SJSA1 (cell line): ENCODE measurements around the gene TRAF3. TPM values are rescaled to one million over a fixed set of nuclear protein-coding genes. Genes with fewer than 3 reads are reported as not detected.
"Not testable (repeated sequence)": the region's sequence is repeated elsewhere in the genome, so short reads cannot be mapped to it uniquely, and the experiment has no call there.

Experiments
- DNase-seq, 2 experiments: peaks; one replicate each; pipeline ENCODE4 v3.0.0-alpha.2; 2015 to 2020; ENCODE audit warnings: low spot score in 2 of 2, low read depth in 1 of 2
- H3K27ac ChIP-seq: fragments of 250-450 bp; sonication (Bioruptor Pico); 2 replicates; pipeline ENCODE4 v1.5.1; 2020; ENCODE audit warnings: mild to moderate bottlenecking, moderate library complexity
- H3K27me3 ChIP-seq: fragments of 250-450 bp; sonication (Bioruptor Pico); replicated peaks from 2 replicates; pipeline ENCODE4 v1.5.1; 2020; ENCODE audit warnings: mild to moderate bottlenecking, moderate library complexity
- H3K36me3 ChIP-seq: fragments of 250-450 bp; sonication (Bioruptor Pico); 2 replicates; pipeline ENCODE4 v1.5.1; 2020; ENCODE audit warnings: mild to moderate bottlenecking
- H3K4me1 ChIP-seq: fragments of 250-450 bp; sonication (Bioruptor Pico); replicated peaks from 2 replicates; pipeline ENCODE4 v1.6.1; 2021; ENCODE audit warnings: mild to moderate bottlenecking
- H3K4me3 ChIP-seq: fragments of 250-450 bp; sonication (Bioruptor Pico); 2 replicates; pipeline ENCODE4 v1.5.1; 2020; ENCODE audit warnings: mild to moderate bottlenecking
- H3K9me3 ChIP-seq: fragments of 250-450 bp; sonication (Bioruptor Pico); replicated peaks from 2 replicates; pipeline ENCODE4 v1.5.1; 2020; ENCODE audit warnings: mild to moderate bottlenecking
- total RNA-seq: library from RNA; depleted of rRNA; stranded (reverse); fragments of >200 nt; shearing (Covaris generic); gene quantifications from 2 replicates; pipeline ENCODE4 v1.2.3, GENCODE V29; 2014

TRAF3 gene
- total RNA-seq, 1 experiment from 2014 or later = 24.2 TPM

DNA sequence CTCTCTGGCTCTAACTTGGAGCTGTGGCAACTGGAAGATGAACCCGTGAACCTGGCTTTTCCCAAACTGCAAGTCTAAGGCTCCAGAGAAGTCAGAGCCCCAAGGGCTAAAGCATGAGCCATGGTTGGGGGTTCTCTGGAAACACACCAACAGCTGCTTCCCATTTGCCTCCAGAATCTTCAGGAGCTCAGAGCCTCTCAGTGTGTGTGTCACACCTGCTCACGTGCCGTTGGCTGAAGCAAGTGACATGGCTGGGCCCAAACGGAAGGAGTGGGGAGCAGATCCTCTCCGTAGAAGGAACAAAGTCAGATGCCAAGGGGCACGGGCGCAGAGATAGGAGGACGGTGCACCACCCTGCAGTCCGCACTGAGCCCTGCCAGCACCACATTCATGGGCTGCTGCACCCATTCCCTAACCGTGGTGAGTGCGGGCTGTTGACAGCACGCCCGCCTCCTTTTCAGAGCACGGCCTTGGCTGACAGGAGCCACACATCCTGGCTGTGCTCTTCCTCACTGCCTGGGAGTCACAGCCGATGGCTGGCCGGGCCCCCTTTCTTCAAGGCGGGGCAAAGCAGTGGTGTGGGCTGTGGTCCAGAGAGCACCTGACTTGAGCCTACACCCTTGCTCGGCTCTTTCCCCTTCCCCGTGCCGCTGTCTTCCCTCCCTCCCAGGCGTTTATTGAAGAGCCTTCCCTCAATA is 16.6 kb upstream of the TRAF3 start:
- H3K4me3 ChIP-seq = no peak overlapping the region
- no peaks in the 10 kb centered on the region for H3K9me3 ChIP-seq
- H3K27ac ChIP-seq = no peak overlapping the region
- no peaks in the 10 kb centered on the region for H3K36me3 ChIP-seq
- no peaks in the 10 kb centered on the region for H3K4me1 ChIP-seq
- DNase-seq = no peak
- no peaks in the 10 kb centered on the region for H3K27me3 ChIP-seq

DNA sequence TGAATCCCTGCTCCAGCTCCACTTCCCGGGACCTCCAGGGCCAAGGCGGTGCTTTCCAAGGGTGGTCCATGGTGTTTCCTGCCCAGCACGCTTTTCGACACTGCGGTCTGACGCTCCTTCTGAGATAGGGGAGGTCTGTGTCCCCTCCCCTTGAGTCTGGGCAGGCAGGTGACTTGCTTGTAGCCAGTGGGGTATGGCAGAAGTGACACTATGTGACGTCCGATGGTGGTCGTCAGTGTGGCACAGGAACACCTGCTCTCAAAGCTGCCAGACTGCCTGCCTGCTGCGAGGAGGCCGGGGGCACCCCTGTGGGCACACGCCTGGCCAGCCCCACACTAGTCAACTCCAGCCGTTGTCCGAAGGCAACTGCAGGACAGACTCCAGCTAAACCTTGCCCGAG is 16.0 kb upstream of the TRAF3 start:
- no peaks in the 10 kb centered on the region for H3K36me3 ChIP-seq
- no peak overlapping the region for H3K4me3 ChIP-seq
- DNase-seq = no peak
- H3K27me3 ChIP-seq = no peaks in the 10 kb centered on the region
- no peak overlapping the region for H3K27ac ChIP-seq
- no peaks in the 10 kb centered on the region for H3K9me3 ChIP-seq
- no peaks in the 10 kb centered on the region for H3K4me1 ChIP-seq

DNA sequence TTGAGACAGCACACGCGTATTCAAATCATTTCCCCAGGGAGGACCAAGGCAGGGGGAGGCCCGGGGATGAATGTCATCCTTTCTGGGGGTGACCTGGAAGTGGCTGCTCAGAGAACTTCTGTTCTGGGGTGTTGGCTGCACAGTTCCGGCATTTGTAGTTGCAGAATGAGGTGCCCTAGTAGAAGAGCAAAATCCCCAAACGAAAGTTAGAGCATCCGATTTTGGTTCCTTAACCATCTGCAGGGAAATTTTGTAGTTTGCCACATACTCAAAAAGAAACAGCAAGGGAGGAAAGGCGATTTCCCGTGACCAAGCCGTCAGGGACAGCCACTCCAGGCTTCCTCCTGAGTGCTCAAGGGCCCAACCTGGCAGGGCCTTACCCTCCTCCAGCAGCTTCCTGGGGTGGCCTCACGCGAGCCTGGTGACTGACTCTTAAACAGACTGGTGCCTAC is 13.0 kb upstream of the TRAF3 start:
- H3K4me3 ChIP-seq = no peak overlapping the region

DNA sequence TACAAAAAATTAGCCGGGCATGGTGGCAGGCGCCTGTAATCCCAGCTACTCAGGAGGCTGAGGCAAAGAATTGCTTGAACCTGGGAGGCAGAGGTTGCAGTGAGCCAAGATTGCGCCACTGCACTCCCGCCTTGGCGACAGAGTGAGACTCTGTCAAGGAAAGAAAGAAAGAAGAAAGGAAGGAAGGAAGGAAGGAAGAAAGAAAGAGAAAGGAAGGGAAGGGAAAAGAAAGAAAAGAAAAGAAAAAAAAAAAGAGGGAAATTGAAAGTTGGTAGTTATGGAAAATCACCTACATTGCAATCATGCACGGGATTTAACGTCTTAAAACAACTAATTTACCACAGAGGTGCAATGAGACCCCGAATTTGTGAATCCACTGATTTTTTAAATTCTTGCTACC is 11.5 kb upstream of the TRAF3 start:
- H3K27ac ChIP-seq, H3K27me3 ChIP-seq, H3K36me3 ChIP-seq, H3K9me3 ChIP-seq, H3K4me1 ChIP-seq, DNase-seq, H3K4me3 ChIP-seq: not testable (repeated sequence)

More for the DNA sequence above, 13.0 kb upstream of the TRAF3 start:
- Histone ChIP-seq H3K36me3 (no peaks in the 10 kb centered on the region), H3K9me3 (no peaks in the 10 kb centered on the region), H3K27me3 (no peaks in the 10 kb centered on the region), H3K27ac (no peak overlapping the region), H3K4me1 (no peaks in the 10 kb centered on the region)
- no peak for DNase-seq

DNA sequence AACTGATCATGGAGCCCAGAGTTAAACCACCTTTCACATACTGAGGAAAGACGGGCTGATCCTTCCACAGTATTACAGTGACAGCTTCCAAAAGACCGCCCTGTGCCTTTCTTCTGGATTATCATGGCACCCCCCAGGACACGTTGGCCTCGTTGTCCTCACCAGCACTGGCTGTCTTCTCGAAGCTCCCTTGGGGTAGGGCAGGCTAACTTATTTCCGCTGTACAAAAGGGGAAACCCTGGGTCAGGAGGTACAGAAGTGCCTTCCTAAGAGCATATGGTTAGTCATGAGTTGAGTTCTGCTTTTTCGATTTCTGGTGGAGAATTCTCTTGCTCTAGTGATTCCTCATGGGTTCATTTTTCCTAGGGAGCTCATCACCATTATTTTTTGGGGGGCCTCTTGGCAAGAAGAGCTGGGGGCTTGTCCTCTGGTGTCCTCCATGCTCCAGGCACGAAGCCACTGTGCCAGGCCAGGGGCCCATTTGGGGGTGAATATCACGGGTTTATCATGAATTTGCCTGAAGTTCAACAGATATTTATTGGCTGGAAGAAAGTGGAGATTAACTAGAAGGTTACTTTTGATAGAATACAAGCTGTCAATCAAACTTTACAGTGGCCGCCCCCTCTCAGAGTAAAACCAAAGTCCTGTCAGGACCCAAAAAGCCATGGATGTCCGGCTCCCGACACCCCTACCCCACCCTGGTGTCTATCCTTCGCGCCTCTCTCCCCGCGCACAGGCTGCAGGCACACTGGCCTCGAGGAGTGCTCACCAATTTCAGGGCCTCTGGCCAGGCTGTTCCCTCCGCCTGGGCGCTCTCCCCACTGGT is 8.8 kb upstream of the TRAF3 start:
- Histone ChIP-seq H3K4me3 (no peak overlapping the region), H3K4me1 (no peaks in the 10 kb centered on the region)
- DNase-seq = no peak

DNA sequence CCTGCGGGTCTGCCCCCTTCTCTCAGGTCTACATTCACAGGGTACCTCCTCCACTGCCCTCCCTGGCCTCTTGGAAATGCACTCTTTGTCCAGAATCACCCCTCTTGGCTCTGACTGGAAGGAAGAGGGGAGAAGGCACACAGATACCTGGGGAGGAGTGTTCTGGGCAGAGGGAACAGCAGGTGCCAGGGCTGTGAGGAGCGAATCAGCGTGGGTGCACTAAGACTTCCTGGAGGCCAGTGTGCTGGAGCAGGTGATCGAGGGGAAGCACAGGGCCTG is 8.3 kb upstream of the TRAF3 start:
- DNase-seq = no peak
- Histone ChIP-seq H3K27ac (no peak overlapping the region), H3K27me3 (no peaks in the 10 kb centered on the region), H3K4me3 (no peak overlapping the region), H3K4me1 (no peaks in the 10 kb centered on the region), H3K9me3 (no peaks in the 10 kb centered on the region), H3K36me3 (no peaks in the 10 kb centered on the region)

More for the DNA sequence above, 8.8 kb upstream of the TRAF3 start:
- Histone ChIP-seq H3K27me3 (no peaks in the 10 kb centered on the region), H3K36me3 (no peaks in the 10 kb centered on the region), H3K27ac (no peak overlapping the region), H3K9me3 (no peaks in the 10 kb centered on the region)

DNA sequence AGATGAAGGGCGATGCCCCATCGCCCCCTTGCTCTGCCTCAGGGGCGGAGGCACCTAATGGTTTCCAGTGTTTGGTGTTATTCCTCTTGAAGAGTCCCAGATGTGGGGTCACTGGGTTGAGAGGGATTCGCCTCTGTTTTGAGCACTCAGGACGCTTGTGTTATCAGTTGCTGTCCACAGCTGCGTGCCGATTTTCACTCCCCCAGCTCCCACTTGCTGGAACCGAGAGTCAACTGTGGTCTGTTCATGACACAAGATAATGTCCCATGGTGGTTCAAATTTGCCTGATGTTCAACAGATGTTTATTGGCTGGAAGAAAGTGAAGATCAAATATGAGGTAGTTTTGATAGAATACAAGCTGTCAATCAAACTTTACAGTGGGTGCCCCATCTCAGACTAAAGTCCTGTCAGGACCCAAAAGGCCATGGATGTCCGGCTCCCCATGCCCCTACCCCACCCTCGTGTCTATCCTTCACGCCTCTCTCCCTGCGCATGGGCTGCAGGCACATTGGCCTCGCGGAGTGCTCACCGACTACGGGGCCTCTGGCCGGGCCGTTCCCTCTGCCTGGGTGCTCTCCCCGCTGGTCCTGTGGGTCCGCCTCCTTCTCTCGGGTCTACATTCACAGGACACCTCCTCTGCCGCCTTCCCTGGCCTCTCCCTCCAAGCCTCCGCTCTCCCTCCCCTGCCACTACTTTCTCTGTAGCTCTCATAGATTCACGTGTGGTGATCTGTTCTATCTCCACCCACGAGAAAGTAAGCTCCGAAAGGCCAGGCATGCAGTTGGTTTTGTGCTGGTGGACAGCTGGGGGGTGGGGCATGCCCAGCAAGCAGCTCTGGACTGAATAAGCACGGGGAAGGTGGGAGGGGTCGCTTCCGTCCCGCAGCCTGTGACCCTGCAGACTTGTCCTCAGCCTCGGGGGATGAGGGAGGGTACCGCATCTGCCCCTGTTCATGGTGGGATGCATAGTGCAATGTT is 6.8 kb upstream of the TRAF3 start:
- no peaks in the 10 kb centered on the region for H3K9me3 ChIP-seq
- no peak overlapping the region for H3K4me3 ChIP-seq
- no peak overlapping the region for H3K27ac ChIP-seq
- no peak for DNase-seq
- H3K27me3 ChIP-seq = no peaks in the 10 kb centered on the region
- H3K36me3 ChIP-seq = no peaks in the 10 kb centered on the region
- peaks cover 6% of the 10 kb centered on the region for H3K4me1 ChIP-seq

DNA sequence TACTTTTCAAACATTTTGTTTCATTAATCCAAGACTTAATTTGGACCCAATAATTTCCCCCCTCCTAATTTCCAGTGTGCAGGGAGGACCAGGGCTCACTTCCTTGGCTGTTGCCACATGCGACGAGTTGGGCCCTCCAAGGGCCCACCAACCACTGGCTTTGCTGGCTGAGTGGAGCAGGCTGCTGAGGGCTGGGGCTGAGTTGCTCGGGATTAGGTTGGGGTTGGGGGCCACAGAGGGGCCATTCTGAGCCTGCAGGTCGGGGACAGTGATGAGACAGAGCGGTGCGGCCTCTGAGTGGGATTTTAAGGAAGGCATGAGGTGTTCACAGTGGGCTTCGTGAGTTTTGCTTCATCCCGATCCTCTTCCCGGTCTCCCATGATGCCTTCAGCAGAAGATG is 6.1 kb upstream of the TRAF3 start:
- H3K36me3 ChIP-seq = no peaks in the 10 kb centered on the region
- no peaks in the 10 kb centered on the region for H3K9me3 ChIP-seq
- peaks cover 13% of the 10 kb centered on the region for H3K4me1 ChIP-seq
- DNase-seq = no peak
- no peak overlapping the region for H3K27ac ChIP-seq
- no peak overlapping the region for H3K4me3 ChIP-seq
- no peaks in the 10 kb centered on the region for H3K27me3 ChIP-seq

DNA sequence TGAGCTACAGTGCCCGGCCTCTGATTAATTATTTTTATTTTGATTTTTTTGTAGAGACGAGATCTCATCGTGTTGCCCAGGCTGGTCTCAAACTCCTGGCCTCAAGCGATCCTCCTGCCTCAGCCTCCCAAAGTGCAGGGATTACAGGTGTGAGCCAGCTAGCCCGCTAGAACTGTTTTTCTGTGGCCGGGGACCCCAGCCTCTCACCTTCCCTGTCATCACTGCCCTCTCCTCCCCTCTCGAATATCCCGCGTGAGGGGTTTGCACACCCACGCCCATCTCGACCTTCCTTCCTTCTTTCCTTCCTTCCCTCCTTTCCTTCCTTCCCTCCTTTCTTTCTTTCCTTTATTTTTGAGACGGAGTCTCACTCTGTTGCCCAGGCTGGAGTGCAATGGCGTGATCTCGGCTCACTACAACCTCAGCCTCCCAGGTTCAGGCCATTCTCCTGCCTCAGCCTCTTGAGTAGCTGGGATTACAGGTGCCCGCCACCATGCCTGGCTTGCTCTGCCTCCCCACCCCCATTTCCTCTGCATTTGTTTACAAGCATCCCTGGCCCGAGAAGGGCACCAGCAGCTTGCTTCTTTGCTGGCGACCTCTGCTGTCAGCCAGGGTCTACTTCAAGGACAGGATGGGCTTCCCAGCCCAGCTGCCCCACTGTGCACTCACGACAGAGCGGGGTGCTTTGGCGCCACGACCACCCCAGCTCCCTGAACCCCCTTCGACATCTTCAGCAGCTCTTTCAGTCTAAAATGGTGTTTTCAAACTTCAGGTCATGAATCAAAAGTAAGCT is 4.3 kb upstream of the TRAF3 start:
- H3K9me3 ChIP-seq = peaks cover 2% of the 10 kb centered on the region; the same call in 1 of the 2 replicates
- H3K4me3 ChIP-seq = no peak overlapping the region
- H3K27me3 ChIP-seq = no peaks in the 10 kb centered on the region
- DNase-seq = no peak
- peaks cover 21% of the 10 kb centered on the region for H3K4me1 ChIP-seq
- H3K27ac ChIP-seq = no peak overlapping the region
- peaks cover 3% of the 10 kb centered on the region; the same call in 1 of the 2 replicates for H3K36me3 ChIP-seq

DNA sequence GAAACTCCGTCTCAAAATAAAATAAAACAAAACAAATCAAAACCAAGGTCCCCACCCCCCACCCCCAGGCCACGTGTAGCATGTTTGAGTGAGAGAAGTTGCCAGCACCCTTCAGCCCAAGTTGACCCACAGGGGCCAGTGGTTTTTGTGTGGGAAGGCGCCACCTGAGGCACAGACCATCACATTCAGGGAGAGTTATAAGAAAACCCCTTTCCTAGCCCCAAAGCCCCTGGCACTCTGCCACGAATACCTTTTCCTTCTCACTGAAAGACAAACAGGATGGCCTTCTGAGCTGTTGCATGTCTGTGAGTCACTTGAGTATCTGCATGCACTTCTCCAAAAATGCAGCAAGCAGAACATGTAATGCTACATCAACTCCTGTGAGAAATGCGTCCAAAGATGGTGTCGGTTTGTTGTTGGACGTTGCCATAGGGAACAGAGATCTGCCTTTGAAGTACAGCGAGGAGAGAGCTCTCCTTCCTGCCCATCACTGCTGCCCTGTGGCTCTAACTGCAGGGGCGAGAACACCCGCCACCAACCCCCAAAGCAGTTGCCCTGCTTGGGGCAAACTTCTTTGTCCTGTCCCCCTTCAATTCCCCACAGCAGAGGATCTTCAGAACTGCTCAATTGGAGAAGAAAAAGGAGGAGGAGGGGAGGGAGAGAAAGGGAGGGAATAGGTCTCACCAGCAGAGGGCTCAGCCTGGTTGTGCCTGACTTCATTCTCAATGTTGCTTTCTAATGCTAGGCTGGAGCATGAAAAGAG is 2.7 kb upstream of the TRAF3 start:
- peaks cover 29% of the 10 kb centered on the region for H3K4me1 ChIP-seq
- H3K27me3 ChIP-seq = no peaks in the 10 kb centered on the region
- peak; percentile 52 to 54 for DNase-seq
- H3K27ac ChIP-seq = peak overlapping the region; percentile 16
- no peak overlapping the region for H3K4me3 ChIP-seq
- H3K9me3 ChIP-seq = peaks cover 2% of the 10 kb centered on the region; the same call in 1 of the 2 replicates
- H3K36me3 ChIP-seq = peaks cover 10% of the 10 kb centered on the region

DNA sequence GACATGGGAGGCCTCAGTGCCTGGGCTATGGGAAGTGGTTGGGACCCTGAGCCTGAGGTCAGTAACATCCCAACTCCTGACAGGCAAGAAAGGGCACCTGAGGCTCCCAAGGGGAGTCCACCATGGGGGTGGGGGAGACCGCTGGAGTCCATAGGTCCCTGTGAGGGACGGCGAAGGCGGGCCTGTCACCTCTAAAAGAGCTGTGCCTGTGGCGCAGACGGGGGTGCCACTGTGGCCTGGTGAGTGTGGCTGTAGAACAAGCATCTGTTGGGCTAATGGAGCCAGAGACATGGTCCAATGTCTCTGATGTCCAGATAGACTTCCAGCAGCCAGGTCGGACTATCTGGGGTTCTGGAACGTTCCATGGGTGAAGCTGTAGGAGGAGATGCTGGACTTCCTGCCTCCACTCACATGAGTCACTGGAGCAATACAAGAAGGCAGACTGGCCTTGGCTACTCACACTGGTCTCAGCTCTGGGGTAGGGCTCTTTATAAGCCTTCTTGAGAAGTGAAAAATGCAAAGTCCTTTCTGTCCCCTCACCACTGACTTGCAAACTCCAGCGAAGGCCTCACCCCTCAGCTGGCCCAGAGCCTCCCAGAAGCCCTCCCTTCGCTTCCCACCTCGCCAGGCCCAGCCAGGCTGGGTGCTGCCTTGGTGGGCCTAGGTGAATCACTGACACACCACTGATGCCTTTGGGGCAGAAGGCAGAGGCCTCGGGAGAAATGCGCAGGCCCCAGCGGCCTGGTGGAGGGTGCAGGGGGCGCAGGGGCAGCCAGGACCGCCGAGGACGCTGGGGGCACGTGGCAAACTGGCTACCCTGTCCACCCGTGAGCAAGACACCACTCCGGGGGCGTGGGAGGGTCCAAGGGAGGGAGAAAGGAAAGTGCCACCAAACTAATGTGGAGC is 1.1 kb upstream of the TRAF3 start:
- H3K27me3 ChIP-seq = no peaks in the 10 kb centered on the region
- H3K9me3 ChIP-seq = peaks cover 2% of the 10 kb centered on the region; the same call in 1 of the 2 replicates
- peak overlapping the region; percentile 78 for H3K27ac ChIP-seq
- peak; percentile 42 to 54 for DNase-seq
- peaks cover 30% of the 10 kb centered on the region for H3K4me1 ChIP-seq
- H3K36me3 ChIP-seq = peaks cover 13% of the 10 kb centered on the region
- peak overlapping the region; percentile 29 for H3K4me3 ChIP-seq
